Measurements from ENCODE around the gene PIANP. TPM values are rescaled to one million over a fixed set of nuclear protein-coding genes. Genes with fewer than 3 reads are reported as not detected.
"Not testable (repeated sequence)": the region's sequence is repeated elsewhere in the genome, so short reads cannot be mapped to it uniquely, and the experiment has no call there.

Gene PIANP
- total and polyA plus RNA-seq, 9 donors: 0.11 to 3.9 (median 1.1) TPM; not detected in 1

DNA sequence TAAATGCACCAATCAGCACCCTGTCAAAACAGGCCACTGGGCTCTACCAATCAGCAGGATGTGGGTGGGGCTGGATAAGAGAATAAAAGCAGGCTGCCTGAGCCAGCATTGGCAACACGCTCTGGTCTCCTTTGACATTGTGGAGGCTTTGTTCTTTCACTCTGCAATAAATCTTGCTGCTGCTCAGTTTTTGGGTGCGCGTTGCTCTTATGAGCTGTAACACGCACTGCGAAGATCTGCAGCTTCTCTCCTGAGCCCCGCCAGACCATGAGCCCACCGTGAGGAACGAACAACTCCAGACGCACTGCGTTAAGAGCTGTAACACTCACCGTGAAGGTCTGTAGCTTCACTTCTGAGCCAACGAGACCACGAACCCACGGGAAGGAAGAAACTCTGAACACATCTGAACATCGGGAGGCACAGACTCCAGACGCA is 8.4 kb upstream of the PIANP start:
- TF ChIP-seq, protein P1, sequence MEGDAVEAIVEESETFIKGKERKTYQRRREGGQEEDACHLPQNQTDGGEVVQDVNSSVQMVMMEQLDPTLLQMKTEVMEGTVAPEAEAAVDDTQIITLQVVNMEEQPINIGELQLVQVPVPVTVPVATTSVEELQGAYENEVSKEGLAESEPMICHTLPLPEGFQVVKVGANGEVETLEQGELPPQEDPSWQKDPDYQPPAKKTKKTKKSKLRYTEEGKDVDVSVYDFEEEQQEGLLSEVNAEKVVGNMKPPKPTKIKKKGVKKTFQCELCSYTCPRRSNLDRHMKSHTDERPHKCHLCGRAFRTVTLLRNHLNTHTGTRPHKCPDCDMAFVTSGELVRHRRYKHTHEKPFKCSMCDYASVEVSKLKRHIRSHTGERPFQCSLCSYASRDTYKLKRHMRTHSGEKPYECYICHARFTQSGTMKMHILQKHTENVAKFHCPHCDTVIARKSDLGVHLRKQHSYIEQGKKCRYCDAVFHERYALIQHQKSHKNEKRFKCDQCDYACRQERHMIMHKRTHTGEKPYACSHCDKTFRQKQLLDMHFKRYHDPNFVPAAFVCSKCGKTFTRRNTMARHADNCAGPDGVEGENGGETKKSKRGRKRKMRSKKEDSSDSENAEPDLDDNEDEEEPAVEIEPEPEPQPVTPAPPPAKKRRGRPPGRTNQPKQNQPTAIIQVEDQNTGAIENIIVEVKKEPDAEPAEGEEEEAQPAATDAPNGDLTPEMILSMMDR (IDR thresholded peaks at IDR 0.05): no peak
- TF ChIP-seq EP300 (IDR thresholded peaks at IDR 0.05) (no peak), POLR2A (IDR thresholded peaks at IDR 0.05) (no peak)
- H3K4me1 ChIP-seq (ENCODE audit: insufficient read depth): no peaks in the 10 kb centered on the region
- no peak overlapping the region for H3K27ac ChIP-seq
- DNase-seq: no peak
- no peaks in the 10 kb centered on the region for H3K36me3 ChIP-seq
- no peaks in the 10 kb centered on the region for H3K27me3 ChIP-seq
- no peaks in the 10 kb centered on the region for H3K9me3 ChIP-seq
- intact Hi-C loops (cut with DNase I): loop anchor here in 1 of 4 donors (10.0 kb wide), 1 partner anchor 64 kb away; the partner anchor contains the start of gene ACRBP
- no peak overlapping the region for H3K4me3 ChIP-seq
- 57 to 72% (median 59%) methylated on average over 16 of the region's 16 CpGs for WGBS, 3 donors

DNA sequence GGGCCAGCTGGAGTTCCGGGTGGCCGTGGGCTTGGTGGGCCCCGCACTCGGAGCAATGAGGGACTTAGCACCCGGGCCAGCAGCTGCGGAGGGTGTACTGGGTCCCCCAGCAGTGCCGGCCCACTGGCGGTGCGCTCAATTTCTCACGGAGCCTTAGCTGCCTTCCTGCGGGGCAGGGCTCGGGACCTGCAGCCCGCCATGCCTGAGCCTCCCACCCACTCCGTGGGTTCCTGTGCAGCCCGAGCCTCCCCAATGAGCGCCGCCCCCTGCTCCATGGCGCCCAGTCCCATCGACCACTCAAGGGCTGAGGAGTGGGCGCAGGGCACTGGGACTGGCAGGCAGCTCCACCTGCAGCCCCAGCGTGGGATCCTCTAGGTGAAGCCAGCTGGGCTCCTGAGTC is 7.7 kb upstream of the PIANP start:
- not testable (repeated sequence) for H3K4me1 ChIP-seq (ENCODE audit: insufficient read depth); H3K27me3 ChIP-seq; DNase-seq; H3K36me3 ChIP-seq; H3K9me3 ChIP-seq; H3K27ac ChIP-seq; H3K4me3 ChIP-seq
- 85 to 92% (median 90%) methylated on average over 20 to 21 of the region's 21 CpGs for WGBS, 3 donors
- intact Hi-C loops (cut with DNase I): loop anchor here in 1 of 4 donors (10.0 kb wide), 1 partner anchor 64 kb away; the partner anchor contains the start of gene ACRBP

DNA sequence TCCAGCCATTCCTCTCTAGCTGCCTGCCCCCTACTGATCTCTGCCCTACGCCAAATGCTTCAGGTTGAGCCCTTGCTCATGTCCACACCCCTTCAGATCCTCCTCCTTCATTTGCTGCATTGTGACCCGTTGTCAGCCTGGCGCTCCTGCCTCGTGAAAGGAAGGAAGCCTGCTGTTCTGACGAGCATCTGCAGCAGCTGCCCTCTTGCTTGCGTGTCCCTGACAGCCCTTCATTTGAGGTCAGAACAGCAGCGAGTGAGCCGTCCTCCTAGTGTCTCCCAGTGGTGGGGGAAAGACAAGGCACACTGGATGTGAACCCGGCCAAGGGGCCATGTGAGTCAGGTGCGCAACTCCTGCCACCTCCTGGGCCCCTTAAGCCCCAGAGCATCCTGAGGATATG is 3.0 kb upstream of the PIANP start:
- Histone ChIP-seq H3K27ac (no peak overlapping the region), H3K36me3 (no peaks in the 10 kb centered on the region)
- no peak for DNase-seq

DNA sequence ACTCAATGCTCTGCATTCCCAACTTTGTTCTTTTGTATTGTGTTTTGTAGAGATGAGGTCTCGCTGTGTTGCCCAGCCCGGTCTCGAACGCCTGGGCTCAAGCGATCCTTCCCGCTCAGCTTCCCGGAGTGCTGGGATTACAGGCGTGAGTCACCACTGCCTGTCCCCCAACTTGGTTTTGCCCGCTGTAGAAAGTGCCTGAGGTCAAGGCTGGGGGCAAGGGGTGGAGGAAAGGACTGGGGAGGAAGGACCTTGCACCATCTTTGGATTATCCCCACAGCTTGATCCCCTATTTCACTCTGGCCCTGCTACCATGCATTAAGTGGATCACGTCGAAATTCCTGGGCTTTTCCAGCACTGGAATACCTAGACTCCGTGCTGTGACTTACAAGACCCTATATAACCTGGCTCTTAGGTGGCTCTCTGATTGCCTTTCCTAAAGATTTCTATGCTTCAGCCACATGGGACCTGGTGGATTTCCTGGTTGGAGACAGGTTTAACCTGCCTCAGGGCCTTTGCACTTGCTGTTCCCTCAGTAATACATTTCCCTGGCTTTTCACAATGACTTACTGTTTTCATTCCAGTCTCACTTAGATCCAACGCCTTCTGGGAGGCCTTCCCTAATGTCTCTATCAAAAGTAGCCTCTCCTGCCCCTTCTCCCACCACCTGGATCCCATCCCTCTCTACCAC is 608 bp upstream of the PIANP start:
- peak overlapping the region; percentile 62 for H3K4me3 ChIP-seq
- 19 to 23% (median 23%) methylated on average over 13 of the region's 13 CpGs for WGBS, 3 donors
- H3K27ac ChIP-seq: no peak overlapping the region
- TF ChIP-seq, protein P1 (IDR thresholded peaks at IDR 0.05): no peak
- H3K9me3 ChIP-seq: no peaks in the 10 kb centered on the region
- DNase-seq: peak in 1 of 5 donors; percentile 28
- H3K27me3 ChIP-seq: no peaks in the 10 kb centered on the region
- H3K4me1 ChIP-seq (ENCODE audit: insufficient read depth): peaks cover 2% of the 10 kb centered on the region
- no peaks in the 10 kb centered on the region for H3K36me3 ChIP-seq
- intact Hi-C loops (cut with DNase I): loop anchor here in 1 of 4 donors (10.0 kb wide), 1 partner anchor 56 kb away; the partner anchor contains the start of gene ACRBP

More for the DNA sequence above, 3.0 kb upstream of the PIANP start:
- WGBS, 3 donors: 25 to 32% (median 29%) methylated on average over 10 of the region's 10 CpGs
- H3K4me1 ChIP-seq (ENCODE audit: insufficient read depth): peaks cover 2% of the 10 kb centered on the region
- intact Hi-C loops (cut with DNase I): loop anchor here in 1 of 4 donors (10.0 kb wide), 1 partner anchor 59 kb away; the partner anchor contains the start of gene ACRBP
- no peaks in the 10 kb centered on the region for H3K9me3 ChIP-seq
- no peak overlapping the region for H3K4me3 ChIP-seq
- no peaks in the 10 kb centered on the region for H3K27me3 ChIP-seq
- no peak for TF ChIP-seq POLR2A (IDR thresholded peaks at IDR 0.05)
- no peak for TF ChIP-seq EP300 (IDR thresholded peaks at IDR 0.05)
- TF ChIP-seq, protein P1 (IDR thresholded peaks at IDR 0.05): no peak
